ENCODE measurements around the gene EFCAB12. TPM values are rescaled to one million over a fixed set of nuclear protein-coding genes. Genes with fewer than 3 reads are reported as not detected.

EFCAB12 gene
- total and polyA plus RNA-seq, 10 of the 15 experiments (the other 5 are each of a cell fraction or from before 2014, with no cell fraction given): 0.02 to 0.85 (median 0.33) TPM

GRCh38 chr3:129393271-129393670 is 35.2 kb downstream of the EFCAB12 start:
- Histone ChIP-seq H3K79me2 (ENCODE audit: control insufficient read depth, insufficient read depth, low read length) (peaks cover 23% of the 10 kb centered on the region), H3K9me3 (replicated peaks; ENCODE audit: control insufficient read depth, insufficient read depth, low read length) (no peaks in the 10 kb centered on the region), H4K20me1 (ENCODE audit: control insufficient read depth, insufficient read depth) (no peaks in the 10 kb centered on the region; the same call in 1 of the 2 replicates), H3K4me2 (ENCODE audit: control insufficient read depth, insufficient read depth) (no peak overlapping the region), H3K27me3 (replicated peaks in 1 of 2; ENCODE audit: control insufficient read depth in 2 of 2, insufficient read depth in 2 of 2, low read length in 1 of 2) (no peaks in the 10 kb centered on the region), H3K27ac (ENCODE audit: control insufficient read depth, insufficient read depth) (no peak overlapping the region), H3K4me1 (ENCODE audit: control insufficient read depth, insufficient read depth, low read length) (no peaks in the 10 kb centered on the region; the same call in 1 of the 2 replicates), H3K36me3 (ENCODE audit: control insufficient read depth in 2 of 2, insufficient read depth in 2 of 2, low read length in 1 of 2) (peaks cover 5 to 21% of the 10 kb centered on the region in 2 experiments; a peak in 3 of 4 replicates), H2AFZ (ENCODE audit: control insufficient read depth, low read depth, low read length) (no peak overlapping the region), H3K4me3 (no peak overlapping the region), H3K9ac (ENCODE audit: control insufficient read depth, insufficient read depth, low read length) (no peak overlapping the region)
- no TSS peak for BruUV-seq (replicated peaks)
- FAIRE-seq (no peak), DNase-seq (ENCODE audit: low read depth, low spot score) (no peak), ATAC-seq (no peak)
- ChIA-PET POLR2A (no interaction called here), RAD21 (ENCODE audit: unreplicated experiment) (no interaction called here), CTCF (no interaction called here), SMC1A (ENCODE audit: uncharacterized antibody, unreplicated experiment) (no interaction called here)
- in situ Hi-C loops (cut with MboI): no loop called here
- intact Hi-C loops (cut with micrococcal nuclease; ENCODE audit: unreplicated experiment): no loop called here
- WGBS (ENCODE audit: insufficient coverage, insufficient replicate concordance, low lambda C conversion rate, missing lambda C conversion rate): 93% methylated on average over 5 of the region's 6 CpGs
- TF ChIP-seq PAX8 (IDR thresholded peaks at IDR 0.05) (no peak), NR2F1 (conservative IDR thresholded peaks at IDR 0.05) (no peak), MTA2 (IDR thresholded peaks at IDR 0.05; ENCODE audit: low read depth) (no peak), CHD4 (IDR thresholded peaks at IDR 0.05) (no peak), TARDBP (IDR thresholded peaks at IDR 0.05; ENCODE audit: borderline replicate concordance) (no peak), STAT3 (IDR thresholded peaks at IDR 0.05; ENCODE audit: low read depth, low read length) (no peak), MEF2A (IDR thresholded peaks at IDR 0.05; ENCODE audit: insufficient read depth, low read depth, low read length) (no peak), ZBTB40 (IDR thresholded peaks at IDR 0.05; ENCODE audit: borderline replicate concordance) (no peak), ZZZ3 (IDR thresholded peaks at IDR 0.05; ENCODE audit: control insufficient read depth, insufficient read length, low read depth) (no peak), NFYA (IDR thresholded peaks at IDR 0.05; ENCODE audit: borderline replicate concordance, low read depth, low read length) (no peak), FOXK2 (IDR thresholded peaks at IDR 0.05) (no peak), BHLHE40 (IDR thresholded peaks at IDR 0.05; ENCODE audit: borderline replicate concordance in 1 of 2, low read depth in 2 of 2, low read length in 1 of 2) (no peak), ZNF384 (IDR thresholded peaks at IDR 0.05; ENCODE audit: borderline replicate concordance, low read depth, low read length) (no peak), MYC (IDR thresholded peaks at IDR 0.05; ENCODE audit: insufficient read depth, insufficient read length, insufficient replicate concordance, low read length, severe bottlenecking) (no peak)
- TF ChIP-seq, protein P1, sequence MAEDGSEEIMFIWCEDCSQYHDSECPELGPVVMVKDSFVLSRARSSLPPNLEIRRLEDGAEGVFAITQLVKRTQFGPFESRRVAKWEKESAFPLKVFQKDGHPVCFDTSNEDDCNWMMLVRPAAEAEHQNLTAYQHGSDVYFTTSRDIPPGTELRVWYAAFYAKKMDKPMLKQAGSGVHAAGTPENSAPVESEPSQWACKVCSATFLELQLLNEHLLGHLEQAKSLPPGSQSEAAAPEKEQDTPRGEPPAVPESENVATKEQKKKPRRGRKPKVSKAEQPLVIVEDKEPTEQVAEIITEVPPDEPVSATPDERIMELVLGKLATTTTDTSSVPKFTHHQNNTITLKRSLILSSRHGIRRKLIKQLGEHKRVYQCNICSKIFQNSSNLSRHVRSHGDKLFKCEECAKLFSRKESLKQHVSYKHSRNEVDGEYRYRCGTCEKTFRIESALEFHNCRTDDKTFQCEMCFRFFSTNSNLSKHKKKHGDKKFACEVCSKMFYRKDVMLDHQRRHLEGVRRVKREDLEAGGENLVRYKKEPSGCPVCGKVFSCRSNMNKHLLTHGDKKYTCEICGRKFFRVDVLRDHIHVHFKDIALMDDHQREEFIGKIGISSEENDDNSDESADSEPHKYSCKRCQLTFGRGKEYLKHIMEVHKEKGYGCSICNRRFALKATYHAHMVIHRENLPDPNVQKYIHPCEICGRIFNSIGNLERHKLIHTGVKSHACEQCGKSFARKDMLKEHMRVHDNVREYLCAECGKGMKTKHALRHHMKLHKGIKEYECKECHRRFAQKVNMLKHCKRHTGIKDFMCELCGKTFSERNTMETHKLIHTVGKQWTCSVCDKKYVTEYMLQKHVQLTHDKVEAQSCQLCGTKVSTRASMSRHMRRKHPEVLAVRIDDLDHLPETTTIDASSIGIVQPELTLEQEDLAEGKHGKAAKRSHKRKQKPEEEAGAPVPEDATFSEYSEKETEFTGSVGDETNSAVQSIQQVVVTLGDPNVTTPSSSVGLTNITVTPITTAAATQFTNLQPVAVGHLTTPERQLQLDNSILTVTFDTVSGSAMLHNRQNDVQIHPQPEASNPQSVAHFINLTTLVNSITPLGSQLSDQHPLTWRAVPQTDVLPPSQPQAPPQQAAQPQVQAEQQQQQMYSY (CRISPR knock-in tag; IDR thresholded peaks at IDR 0.05): no peak
- TF ChIP-seq, protein P2, sequence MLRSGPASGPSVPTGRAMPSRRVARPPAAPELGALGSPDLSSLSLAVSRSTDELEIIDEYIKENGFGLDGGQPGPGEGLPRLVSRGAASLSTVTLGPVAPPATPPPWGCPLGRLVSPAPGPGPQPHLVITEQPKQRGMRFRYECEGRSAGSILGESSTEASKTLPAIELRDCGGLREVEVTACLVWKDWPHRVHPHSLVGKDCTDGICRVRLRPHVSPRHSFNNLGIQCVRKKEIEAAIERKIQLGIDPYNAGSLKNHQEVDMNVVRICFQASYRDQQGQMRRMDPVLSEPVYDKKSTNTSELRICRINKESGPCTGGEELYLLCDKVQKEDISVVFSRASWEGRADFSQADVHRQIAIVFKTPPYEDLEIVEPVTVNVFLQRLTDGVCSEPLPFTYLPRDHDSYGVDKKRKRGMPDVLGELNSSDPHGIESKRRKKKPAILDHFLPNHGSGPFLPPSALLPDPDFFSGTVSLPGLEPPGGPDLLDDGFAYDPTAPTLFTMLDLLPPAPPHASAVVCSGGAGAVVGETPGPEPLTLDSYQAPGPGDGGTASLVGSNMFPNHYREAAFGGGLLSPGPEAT (IDR thresholded peaks at IDR 0.05; ENCODE audit: low read depth): no peak

Measured in GM12878 (cell line).